Vagina (tissue), 2 donors: ENCODE measurements around the gene FAS.

Experiments
- CTCF ChIP-seq, 3 experiments: fragments of 450-650 bp in 2 of 3; fragments of 200-600 bp in 1 of 3; sonication (generic) in 1 of 3; IDR thresholded peaks; one replicate each; pipeline ENCODE4 v1.5.1; 2017 to 2019; ENCODE audit warnings: antibody characterized with exemption in 3 of 3, mild to moderate bottlenecking in 2 of 3, moderate library complexity in 2 of 3
- POLR2A ChIP-seq, 2 donors: fragments of 450-650 bp; IDR thresholded peaks; one replicate each; pipeline ENCODE4 v1.6.1; 2017; ENCODE audit warnings: antibody characterized with exemption in 2 of 2, mild to moderate bottlenecking in 2 of 2, moderate library complexity in 2 of 2
- POLR2AphosphoS5 ChIP-seq, 2 donors: sonication (generic); formaldehyde crosslinking; IDR thresholded peaks; one replicate each; pipeline ENCODE4 v1.9.0; 2017; ENCODE audit warnings: antibody characterized with exemption in 2 of 2, mild to moderate bottlenecking in 2 of 2, low read depth in 1 of 2; ENCODE audit not compliant: insufficient read depth in 1 of 2

- no peak for TF ChIP-seq POLR2A (IDR thresholded peaks at IDR 0.05)
- TF ChIP-seq POLR2AphosphoS5 (IDR thresholded peaks at IDR 0.05; ENCODE audit: insufficient read depth in 1 of 2, low read depth in 1 of 2), result no peak
- TF ChIP-seq CTCF (IDR thresholded peaks at IDR 0.05), result no peak
These were observed 6.1 kb upstream of the FAS start for GRCh38 chr10:88984525-88984924.
